ENCODE measurements around the gene SLC30A3.

SLC30A3 gene

GRCh38 chr2:27255660-27256059, 7.2 kb downstream of the SLC30A3 start:
- no peaks in the 10 kb centered on the region for H3K9me3 ChIP-seq (replicated peaks in 1 of 2; ENCODE audit: control insufficient read depth in 2 of 2, insufficient read depth in 1 of 2, low read depth in 1 of 2, low read length in 2 of 2)
- no peaks in the 10 kb centered on the region for H3K79me1 ChIP-seq (ENCODE audit: low read depth, low read length)
- no peak overlapping the region for H4K91ac ChIP-seq (ENCODE audit: low read depth, low read length, poor library complexity)
- no peak overlapping the region for H4K8ac ChIP-seq (ENCODE audit: low read depth, low read length)
- H3K18ac ChIP-seq (ENCODE audit: low read length) = no peak overlapping the region
- no peak overlapping the region for H2BK12ac ChIP-seq (ENCODE audit: low read length)
- no peak overlapping the region for H2BK5ac ChIP-seq (ENCODE audit: low read length)
- DNase-seq (ENCODE audit: low spot score) = no peak
- H3K4me1 ChIP-seq (ENCODE audit: control insufficient read depth in 2 of 2, insufficient read depth in 1 of 2, low read depth in 1 of 2, low read length in 2 of 2) = peaks cover 3 to 5% of the 10 kb centered on the region in 2 donors
- no peak overlapping the region for H2BK120ac ChIP-seq (ENCODE audit: low read depth, low read length)
- no peak overlapping the region for H2AK5ac ChIP-seq (ENCODE audit: low read depth, low read length)
- H3K36me3 ChIP-seq (replicated peaks in 1 of 2; ENCODE audit: control insufficient read depth in 2 of 2, insufficient read depth in 2 of 2, low read length in 2 of 2) = no peaks in the 10 kb centered on the region
- no peak overlapping the region for H3K23ac ChIP-seq (ENCODE audit: low read depth, low read length, poor library complexity)
- H3K27ac ChIP-seq (replicated peaks; ENCODE audit: low read length) = no peak overlapping the region
- H3K27me3 ChIP-seq (ENCODE audit: control insufficient read depth in 3 of 3, insufficient read depth in 3 of 3, low read depth in 1 of 3, low read length in 3 of 3) = peaks cover 0 to 82% (median 16%) of the 10 kb centered on the region in 3 experiments
- no peak overlapping the region for H3K4me2 ChIP-seq (ENCODE audit: insufficient read depth, low read length, poor library complexity, severe bottlenecking)
- no peak overlapping the region for H2AFZ ChIP-seq (ENCODE audit: low read length)
- H3K14ac ChIP-seq (ENCODE audit: low read length) = no peak overlapping the region
- H3K4me3 ChIP-seq (ENCODE audit: low read length in 2 of 2) = no peak overlapping the region
- no peak overlapping the region for H3K4ac ChIP-seq (ENCODE audit: low read length)
- no peak overlapping the region for H3K9ac ChIP-seq (ENCODE audit: low read depth, low read length, poor library complexity)
- H2BK15ac ChIP-seq (ENCODE audit: low read length) = no peak overlapping the region
- WGBS, 2 donors (ENCODE audit: extremely low coverage in 2 of 2, insufficient read length in 2 of 2, insufficient replicate concordance in 1 of 2) = no CpG with 5 or more reads among the region's 1 CpG

GRCh38 chr2:27255187-27255586, 7.7 kb downstream of the SLC30A3 start:
- Histone ChIP-seq H2BK120ac (ENCODE audit: low read depth, low read length) (no peak overlapping the region), H4K8ac (ENCODE audit: low read depth, low read length) (no peak overlapping the region), H3K18ac (ENCODE audit: low read length) (no peak overlapping the region), H3K9me3 (replicated peaks in 1 of 2; ENCODE audit: control insufficient read depth in 2 of 2, insufficient read depth in 1 of 2, low read depth in 1 of 2, low read length in 2 of 2) (no peaks in the 10 kb centered on the region), H2AFZ (ENCODE audit: low read length) (peak overlapping the region; percentile 21), H2AK5ac (ENCODE audit: low read depth, low read length) (peak overlapping the region; percentile 44), H2BK5ac (ENCODE audit: low read length) (no peak overlapping the region), H3K4me1 (ENCODE audit: control insufficient read depth in 2 of 2, insufficient read depth in 1 of 2, low read depth in 1 of 2, low read length in 2 of 2) (peaks cover 8 to 10% of the 10 kb centered on the region in 2 donors), H3K23ac (ENCODE audit: low read depth, low read length, poor library complexity) (peak overlapping the region; percentile 27), H3K27me3 (ENCODE audit: control insufficient read depth in 3 of 3, insufficient read depth in 3 of 3, low read depth in 1 of 3, low read length in 3 of 3) (peaks cover 0 to 82% (median 12%) of the 10 kb centered on the region in 3 experiments), H3K27ac (replicated peaks; ENCODE audit: low read length) (no peak overlapping the region), H2BK15ac (ENCODE audit: low read length) (no peak overlapping the region), H3K4me2 (ENCODE audit: insufficient read depth, low read length, poor library complexity, severe bottlenecking) (no peak overlapping the region), H3K9ac (ENCODE audit: low read depth, low read length, poor library complexity) (peak overlapping the region; percentile 38), H4K91ac (ENCODE audit: low read depth, low read length, poor library complexity) (peak overlapping the region; percentile 64), H3K79me1 (ENCODE audit: low read depth, low read length) (no peaks in the 10 kb centered on the region), H3K14ac (ENCODE audit: low read length) (peak overlapping the region; percentile 63), H3K4ac (ENCODE audit: low read length) (no peak overlapping the region), H3K4me3 (ENCODE audit: low read length in 2 of 2) (no peak overlapping the region), H3K36me3 (replicated peaks in 1 of 2; ENCODE audit: control insufficient read depth in 2 of 2, insufficient read depth in 2 of 2, low read length in 2 of 2) (no peaks in the 10 kb centered on the region), H2BK12ac (ENCODE audit: low read length) (no peak overlapping the region)
- WGBS, 2 donors (ENCODE audit: extremely low coverage in 2 of 2, insufficient read length in 2 of 2, insufficient replicate concordance in 1 of 2) = no CpG with 5 or more reads among the region's 13 CpGs
- no peak for DNase-seq (ENCODE audit: low spot score)

GRCh38 chr2:27251766-27252165, 11.1 kb downstream of the SLC30A3 start:
- Histone ChIP-seq H2BK12ac (ENCODE audit: low read length) (no peak overlapping the region), H2AK5ac (ENCODE audit: low read depth, low read length) (no peak overlapping the region), H2AFZ (ENCODE audit: low read length) (no peak overlapping the region), H3K4ac (ENCODE audit: low read length) (no peak overlapping the region), H3K27ac (replicated peaks; ENCODE audit: low read length) (no peak overlapping the region), H3K14ac (ENCODE audit: low read length) (no peak overlapping the region), H3K36me3 (replicated peaks in 1 of 2; ENCODE audit: control insufficient read depth in 2 of 2, insufficient read depth in 2 of 2, low read length in 2 of 2) (no peaks in the 10 kb centered on the region), H2BK120ac (ENCODE audit: low read depth, low read length) (no peak overlapping the region), H3K4me2 (ENCODE audit: insufficient read depth, low read length, poor library complexity, severe bottlenecking) (no peak overlapping the region), H4K91ac (ENCODE audit: low read depth, low read length, poor library complexity) (no peak overlapping the region), H3K79me1 (ENCODE audit: low read depth, low read length) (no peaks in the 10 kb centered on the region), H4K8ac (ENCODE audit: low read depth, low read length) (no peak overlapping the region), H3K23ac (ENCODE audit: low read depth, low read length, poor library complexity) (no peak overlapping the region), H3K4me1 (ENCODE audit: control insufficient read depth in 2 of 2, insufficient read depth in 1 of 2, low read depth in 1 of 2, low read length in 2 of 2) (peaks cover 8 to 10% of the 10 kb centered on the region in 2 donors), H3K9me3 (replicated peaks in 1 of 2; ENCODE audit: control insufficient read depth in 2 of 2, insufficient read depth in 1 of 2, low read depth in 1 of 2, low read length in 2 of 2) (no peaks in the 10 kb centered on the region), H3K9ac (ENCODE audit: low read depth, low read length, poor library complexity) (no peak overlapping the region), H2BK15ac (ENCODE audit: low read length) (no peak overlapping the region), H2BK5ac (ENCODE audit: low read length) (no peak overlapping the region), H3K18ac (ENCODE audit: low read length) (no peak overlapping the region), H3K4me3 (ENCODE audit: low read length in 2 of 2) (no peak overlapping the region), H3K27me3 (ENCODE audit: control insufficient read depth in 3 of 3, insufficient read depth in 3 of 3, low read depth in 1 of 3, low read length in 3 of 3) (peaks cover 0 to 50% (median 5%) of the 10 kb centered on the region in 3 experiments)
- no CpG with 5 or more reads among the region's 13 CpGs for WGBS, 2 donors (ENCODE audit: extremely low coverage in 2 of 2, insufficient read length in 2 of 2, insufficient replicate concordance in 1 of 2)
- no peak for DNase-seq (ENCODE audit: low spot score)

- peaks cover 0 to 40% (median 5%) of the 10 kb centered on the region in 3 experiments for H3K27me3 ChIP-seq (ENCODE audit: control insufficient read depth in 3 of 3, insufficient read depth in 3 of 3, low read depth in 1 of 3, low read length in 3 of 3)
- H3K36me3 ChIP-seq (replicated peaks in 1 of 2; ENCODE audit: control insufficient read depth in 2 of 2, insufficient read depth in 2 of 2, low read length in 2 of 2) = no peaks in the 10 kb centered on the region
- no peak overlapping the region for H4K91ac ChIP-seq (ENCODE audit: low read depth, low read length, poor library complexity)
- no peaks in the 10 kb centered on the region for H3K79me1 ChIP-seq (ENCODE audit: low read depth, low read length)
- peak overlapping the region; percentile 68 for H3K23ac ChIP-seq (ENCODE audit: low read depth, low read length, poor library complexity)
- H3K4me3 ChIP-seq (ENCODE audit: low read length in 2 of 2) = peak overlapping the region in 1 of 2 donors; percentile 31
- no peak overlapping the region for H2BK12ac ChIP-seq (ENCODE audit: low read length)
- no peak overlapping the region for H3K9ac ChIP-seq (ENCODE audit: low read depth, low read length, poor library complexity)
- H3K4me2 ChIP-seq (ENCODE audit: insufficient read depth, low read length, poor library complexity, severe bottlenecking) = peak overlapping the region; percentile 64
- peak overlapping the region; percentile 50 for H3K18ac ChIP-seq (ENCODE audit: low read length)
- no peak overlapping the region for H3K14ac ChIP-seq (ENCODE audit: low read length)
- no peak overlapping the region for H2BK5ac ChIP-seq (ENCODE audit: low read length)
- no peak overlapping the region for H3K4ac ChIP-seq (ENCODE audit: low read length)
- DNase-seq (ENCODE audit: low spot score) = no peak
- peak overlapping the region; percentile 93 for H2AFZ ChIP-seq (ENCODE audit: low read length)
- H3K27ac ChIP-seq (replicated peaks; ENCODE audit: low read length) = no peak overlapping the region
- H2AK5ac ChIP-seq (ENCODE audit: low read depth, low read length) = no peak overlapping the region
- peak overlapping the region; percentile 55 for H2BK120ac ChIP-seq (ENCODE audit: low read depth, low read length)
- no CpG with 5 or more reads among the region's 13 CpGs for WGBS, 2 donors (ENCODE audit: extremely low coverage in 2 of 2, insufficient read length in 2 of 2, insufficient replicate concordance in 1 of 2)
- no peak overlapping the region for H2BK15ac ChIP-seq (ENCODE audit: low read length)
- no peaks in the 10 kb centered on the region for H3K9me3 ChIP-seq (replicated peaks in 1 of 2; ENCODE audit: control insufficient read depth in 2 of 2, insufficient read depth in 1 of 2, low read depth in 1 of 2, low read length in 2 of 2)
- H3K4me1 ChIP-seq (ENCODE audit: control insufficient read depth in 2 of 2, insufficient read depth in 1 of 2, low read depth in 1 of 2, low read length in 2 of 2) = peaks cover 8 to 10% of the 10 kb centered on the region in 2 donors
- H4K8ac ChIP-seq (ENCODE audit: low read depth, low read length) = no peak overlapping the region
Observed at GRCh38 chr2:27250652-27251379, 12.0 kb downstream of the SLC30A3 start.

Measured in neuronal stem cell (in vitro differentiated cells).